Fibroblast of the conjunctiva (primary cell): ENCODE data around the gene ADAMTS16.

Experiments
- DNase-seq: peaks from one replicate; pipeline ENCODE4 v3.0.0-alpha.2; 2010; ENCODE audit warnings: low read depth

ADAMTS16 gene

GRCh38 chr5:5239191-5239590 is 99.1 kb downstream of the ADAMTS16 start:
- DNase-seq, result no peak

- DNase-seq, result no peak
These were observed 100.1 kb downstream of the ADAMTS16 start for GRCh38 chr5:5240234-5240633.

- DNase-seq, result no peak
These were observed 101.9 kb downstream of the ADAMTS16 start for GRCh38 chr5:5242056-5242455.

GRCh38 chr5:5246736-5247135 is 106.6 kb downstream of the ADAMTS16 start:
- DNase-seq, result no peak

- DNase-seq, result no peak
These were observed 110.6 kb downstream of the ADAMTS16 start for GRCh38 chr5:5250758-5251157.

GRCh38 chr5:5252106-5252505 is 112.0 kb downstream of the ADAMTS16 start:
- no peak for DNase-seq

GRCh38 chr5:5257353-5257752 is 117.2 kb downstream of the ADAMTS16 start:
- no peak for DNase-seq

- no peak for DNase-seq
These were observed 118.4 kb downstream of the ADAMTS16 start for GRCh38 chr5:5258564-5258963.

GRCh38 chr5:5264727-5265126 is 124.6 kb downstream of the ADAMTS16 start:
- no peak for DNase-seq

- no peak for DNase-seq
These were observed 126.2 kb downstream of the ADAMTS16 start for GRCh38 chr5:5266297-5266696.

GRCh38 chr5:5270161-5270560 is 130.0 kb downstream of the ADAMTS16 start:
- no peak for DNase-seq

- peak; percentile 50 for DNase-seq
These were observed 131.0 kb downstream of the ADAMTS16 start for GRCh38 chr5:5270958-5271785.

GRCh38 chr5:5271786-5272321 is 131.7 kb downstream of the ADAMTS16 start:
- no peak for DNase-seq

- DNase-seq, result no peak
These were observed 133.3 kb downstream of the ADAMTS16 start for GRCh38 chr5:5273398-5273797.

GRCh38 chr5:5273976-5274375 is 133.8 kb downstream of the ADAMTS16 start:
- no peak for DNase-seq

- DNase-seq, result no peak
These were observed 135.1 kb downstream of the ADAMTS16 start for GRCh38 chr5:5275211-5275610.

- no peak for DNase-seq
These were observed 136.3 kb downstream of the ADAMTS16 start for GRCh38 chr5:5276430-5276829.

- DNase-seq, result no peak
These were observed 136.9 kb downstream of the ADAMTS16 start for GRCh38 chr5:5276951-5277517.

- no peak for DNase-seq
These were observed 138.2 kb downstream of the ADAMTS16 start for GRCh38 chr5:5278201-5278814.

- DNase-seq, result no peak
These were observed 138.8 kb downstream of the ADAMTS16 start for GRCh38 chr5:5278815-5279381.

GRCh38 chr5:5285906-5286305 is 145.8 kb downstream of the ADAMTS16 start:
- no peak for DNase-seq

GRCh38 chr5:5287419-5287818 is 147.3 kb downstream of the ADAMTS16 start:
- no peak for DNase-seq

GRCh38 chr5:5288201-5288600 is 148.1 kb downstream of the ADAMTS16 start:
- no peak for DNase-seq
